Measurements from ENCODE around the gene OR6C2. TPM values are rescaled to one million over a fixed set of nuclear protein-coding genes. Genes with fewer than 3 reads are reported as not detected.
"Not testable (repeated sequence)": the region's sequence is repeated elsewhere in the genome, so short reads cannot be mapped to it uniquely, and the experiment has no call there.

The OR6C2 gene
- not detected for total RNA-seq

GRCh38 chr12:55443776-55444175 lies at the start of gene OR6C2:
TSS of gene OR6C2 (plus strand) at chr12:55444076. CDS start at chr12:55452214, 8,138 bp downstream.
- H3K4me1 Mint-ChIP-seq = no peaks in the 10 kb centered on the region
- DNase-seq = no peak

GRCh38 chr12:55396326-55396725 lies 47.5 kb upstream of the OR6C2 start:
- Mint-ChIP-seq H3K27me3 (peaks cover 20% of the 10 kb centered on the region), H3K4me1 (no peaks in the 10 kb centered on the region), H3K27ac (no peak overlapping the region), H3K9me3 (ENCODE audit: low read depth) (no peaks in the 10 kb centered on the region), H3K4me3 (no peak overlapping the region), H3K36me3 (no peaks in the 10 kb centered on the region)
- CTCF ChIA-PET = no interaction called here
- DNase-seq = no peak
- ATAC-seq = no peak

More at GRCh38 chr12:55443776-55444175, at the start of gene OR6C2:
- peaks cover 11% of the 10 kb centered on the region for H3K27me3 Mint-ChIP-seq
- H3K27ac Mint-ChIP-seq = no peak within 1 kb of the TSS
- H3K9me3 Mint-ChIP-seq (ENCODE audit: low read depth) = peaks cover 3% of the 10 kb centered on the region
- ATAC-seq = no peak
- CTCF ChIA-PET = no interaction called here
- H3K36me3 Mint-ChIP-seq = no peaks in the 10 kb centered on the region
- H3K4me3 Mint-ChIP-seq = no peak within 1 kb of the TSS

GRCh38 chr12:55400229-55400628 lies 43.6 kb upstream of the OR6C2 start, which contains the start of gene OR6C65:
TSS of gene OR6C65 (plus strand) at chr12:55400529. CDS start at chr12:55400529, 0 bp downstream.
- ATAC-seq = no peak
- Mint-ChIP-seq H3K27me3 (peaks cover 21% of the 10 kb centered on the region), H3K4me3 (no peak within 1 kb of the TSS), H3K9me3 (ENCODE audit: low read depth) (no peaks in the 10 kb centered on the region), H3K4me1 (no peaks in the 10 kb centered on the region), H3K36me3 (no peaks in the 10 kb centered on the region), H3K27ac (no peak within 1 kb of the TSS)
- DNase-seq = no peak
- CTCF ChIA-PET = no interaction called here

- CTCF ChIA-PET = no interaction called here
- Mint-ChIP-seq H3K36me3 (no peaks in the 10 kb centered on the region), H3K27ac (no peak overlapping the region), H3K4me1 (no peaks in the 10 kb centered on the region), H3K9me3 (ENCODE audit: low read depth) (no peaks in the 10 kb centered on the region), H3K4me3 (no peak overlapping the region), H3K27me3 (peaks cover 10% of the 10 kb centered on the region)
- DNase-seq (no peak), ATAC-seq (no peak)
Observed at GRCh38 chr12:55407866-55408265, 36.0 kb upstream of the OR6C2 start.

- H3K4me3 Mint-ChIP-seq; ATAC-seq; H3K4me1 Mint-ChIP-seq; H3K36me3 Mint-ChIP-seq; H3K9me3 Mint-ChIP-seq (ENCODE audit: low read depth); H3K27ac Mint-ChIP-seq; DNase-seq; CTCF ChIA-PET: not testable (repeated sequence)
- H3K27me3 Mint-ChIP-seq = peaks cover 11% of the 10 kb centered on the region
Observed at GRCh38 chr12:55409133-55409532, 34.7 kb upstream of the OR6C2 start.

GRCh38 chr12:55412138-55412537 lies 31.7 kb upstream of the OR6C2 start:
- H3K27ac Mint-ChIP-seq; H3K4me3 Mint-ChIP-seq; H3K4me1 Mint-ChIP-seq; CTCF ChIA-PET; H3K9me3 Mint-ChIP-seq (ENCODE audit: low read depth); DNase-seq; ATAC-seq; H3K36me3 Mint-ChIP-seq: not testable (repeated sequence)
- H3K27me3 Mint-ChIP-seq = peaks cover 33% of the 10 kb centered on the region

GRCh38 chr12:55413498-55414388 lies 30.1 kb upstream of the OR6C2 start:
- H3K9me3 Mint-ChIP-seq (ENCODE audit: low read depth); DNase-seq; H3K4me1 Mint-ChIP-seq; H3K4me3 Mint-ChIP-seq; H3K36me3 Mint-ChIP-seq; CTCF ChIA-PET; ATAC-seq; H3K27ac Mint-ChIP-seq: not testable (repeated sequence)
- H3K27me3 Mint-ChIP-seq = peaks cover 42% of the 10 kb centered on the region

- ATAC-seq; H3K4me3 Mint-ChIP-seq; H3K4me1 Mint-ChIP-seq; H3K27ac Mint-ChIP-seq; H3K36me3 Mint-ChIP-seq; DNase-seq; H3K9me3 Mint-ChIP-seq (ENCODE audit: low read depth); CTCF ChIA-PET: not testable (repeated sequence)
- H3K27me3 Mint-ChIP-seq = peaks cover 46% of the 10 kb centered on the region
Observed at GRCh38 chr12:55414396-55414823, 29.5 kb upstream of the OR6C2 start.

GRCh38 chr12:55414889-55415288 lies 29.0 kb upstream of the OR6C2 start:
- not testable (repeated sequence) for H3K27ac Mint-ChIP-seq

GRCh38 chr12:55416961-55417360 lies 26.9 kb upstream of the OR6C2 start:
- Mint-ChIP-seq H3K27ac (no peak overlapping the region), H3K4me3 (no peak overlapping the region), H3K4me1 (no peaks in the 10 kb centered on the region), H3K27me3 (peaks cover 46% of the 10 kb centered on the region), H3K36me3 (no peaks in the 10 kb centered on the region), H3K9me3 (ENCODE audit: low read depth) (no peaks in the 10 kb centered on the region)
- CTCF ChIA-PET = no interaction called here
- no peak for DNase-seq
- ATAC-seq = no peak

More at GRCh38 chr12:55414889-55415288, 29.0 kb upstream of the OR6C2 start:
- H3K4me1 Mint-ChIP-seq; H3K9me3 Mint-ChIP-seq (ENCODE audit: low read depth); H3K36me3 Mint-ChIP-seq; H3K4me3 Mint-ChIP-seq; CTCF ChIA-PET; DNase-seq: not testable (repeated sequence)
- peaks cover 46% of the 10 kb centered on the region for H3K27me3 Mint-ChIP-seq
- ATAC-seq = peak; percentile 84

GRCh38 chr12:55420307-55420962 lies 23.4 kb upstream of the OR6C2 start:
- DNase-seq (no peak), ATAC-seq (no peak)
- Mint-ChIP-seq H3K4me3 (no peak overlapping the region), H3K36me3 (no peaks in the 10 kb centered on the region), H3K4me1 (no peaks in the 10 kb centered on the region), H3K27ac (no peak overlapping the region), H3K9me3 (ENCODE audit: low read depth) (no peaks in the 10 kb centered on the region), H3K27me3 (peaks cover 36% of the 10 kb centered on the region)
- CTCF ChIA-PET = no interaction called here

GRCh38 chr12:55425954-55426353 lies 17.9 kb upstream of the OR6C2 start, which contains the start of gene OR6C76:
TSS of gene OR6C76 (plus strand) at chr12:55426254. CDS start at chr12:55426254, 0 bp downstream.
- CTCF ChIA-PET = no interaction called here
- H3K4me3 Mint-ChIP-seq = no peak within 1 kb of the TSS
- peaks cover 3% of the 10 kb centered on the region for H3K27me3 Mint-ChIP-seq
- H3K9me3 Mint-ChIP-seq (ENCODE audit: low read depth) = no peaks in the 10 kb centered on the region
- H3K27ac Mint-ChIP-seq = no peak within 1 kb of the TSS
- H3K36me3 Mint-ChIP-seq = no peaks in the 10 kb centered on the region
- no peaks in the 10 kb centered on the region for H3K4me1 Mint-ChIP-seq
- ATAC-seq (no peak), DNase-seq (no peak)

- Mint-ChIP-seq H3K9me3 (ENCODE audit: low read depth) (no peaks in the 10 kb centered on the region), H3K27me3 (peaks cover 3% of the 10 kb centered on the region), H3K4me3 (no peak overlapping the region), H3K27ac (no peak overlapping the region), H3K36me3 (no peaks in the 10 kb centered on the region), H3K4me1 (no peaks in the 10 kb centered on the region)
- ATAC-seq (no peak), DNase-seq (no peak)
- CTCF ChIA-PET = no interaction called here
Observed at GRCh38 chr12:55428331-55429243, 15.3 kb upstream of the OR6C2 start.

All from activated CD8-positive, alpha-beta memory T cell treated with anti-CD3 and anti-CD28 coated beads, Interleukin-2, amount 10 ng/mL, durations not matched to agents 7 days and 5 days (primary cell).